Ecto neural progenitor cell (in vitro differentiated cells): ENCODE results near the gene ATIC.
"Not testable (repeated sequence)": the region's sequence is repeated elsewhere in the genome, so short reads cannot be mapped to it uniquely, and the experiment has no call there.

Source experiments
- DNase-seq: peaks from one replicate; pipeline ENCODE4 v3.0.0-alpha.2; 2018; ENCODE audit warnings: low spot score

ATIC gene

GRCh38 chr2:215315301-215315700 is 3.4 kb downstream of the ATIC start:
- DNase-seq, result no peak

GRCh38 chr2:215316336-215316735 is 4.5 kb downstream of the ATIC start:
- DNase-seq, result no peak

- no peak for DNase-seq
Observed at GRCh38 chr2:215319500-215319899, 7.6 kb downstream of the ATIC start.

- no peak for DNase-seq
Observed at GRCh38 chr2:215320102-215320501, 8.2 kb downstream of the ATIC start.

- DNase-seq, result no peak
Observed at GRCh38 chr2:215320679-215321078, 8.8 kb downstream of the ATIC start.

- DNase-seq, result no peak
Observed at GRCh38 chr2:215324811-215325210, 13.0 kb downstream of the ATIC start.

GRCh38 chr2:215328066-215328465 is 16.2 kb downstream of the ATIC start:
- no peak for DNase-seq

GRCh38 chr2:215332872-215333595 is 21.2 kb downstream of the ATIC start:
- DNase-seq, result no peak

GRCh38 chr2:215338883-215339679 is 27.2 kb downstream of the ATIC start:
- DNase-seq, result no peak

- DNase-seq, result no peak
Observed at GRCh38 chr2:215347878-215348277, 36.0 kb downstream of the ATIC start.

- DNase-seq, result no peak
Observed at GRCh38 chr2:215352602-215353001, 40.7 kb downstream of the ATIC start.

- DNase-seq, result no peak
Observed at GRCh38 chr2:215354771-215355695, 43.2 kb downstream of the ATIC start.

- no peak for DNase-seq
Observed at GRCh38 chr2:215355801-215356200, 43.9 kb downstream of the ATIC start.

GRCh38 chr2:215356334-215356947 is 44.6 kb downstream of the ATIC start:
- no peak for DNase-seq

- DNase-seq, result no peak
Observed at GRCh38 chr2:215356948-215357461, 45.1 kb downstream of the ATIC start.

- no peak for DNase-seq
Observed at GRCh38 chr2:215357660-215358059, 45.8 kb downstream of the ATIC start.

- no peak for DNase-seq
Observed at GRCh38 chr2:215358312-215358845, 46.5 kb downstream of the ATIC start.

GRCh38 chr2:215358891-215359575 is 47.2 kb downstream of the ATIC start:
- DNase-seq, result no peak

GRCh38 chr2:215359576-215359922 is 47.7 kb downstream of the ATIC start:
- DNase-seq, result no peak

GRCh38 chr2:215360059-215360458 is 48.2 kb downstream of the ATIC start:
- DNase-seq, result not testable (repeated sequence)

- DNase-seq, result no peak
Observed at GRCh38 chr2:215360596-215360995, 48.7 kb downstream of the ATIC start.
